GM23338 (cell line): ENCODE results near the gene FAM124B. TPM values are rescaled to one million over a fixed set of nuclear protein-coding genes. Genes with fewer than 3 reads are reported as not detected.
"Not testable (repeated sequence)": the region's sequence is repeated elsewhere in the genome, so short reads cannot be mapped to it uniquely, and the experiment has no call there.

Source experiments
- ATAC-seq: fragments of 200-7000 bp; cut with Tn5 transposase; 3 replicates; pipeline ENCODE4 v1.9.1; 2020
- DNase-seq: peaks from one replicate; pipeline ENCODE4 v3.0.0-alpha.2; 2015; ENCODE audit warnings: low spot score
- H2AFZ ChIP-seq: fragments of 200-600 bp; sonication (generic); 2 replicates; pipeline ENCODE4 v1.8.0; 2016; ENCODE audit warnings: antibody characterized with exemption, mild to moderate bottlenecking, moderate library complexity
- H3F3A ChIP-seq: fragments of 200-600 bp; sonication (generic); replicated peaks from 2 replicates; pipeline ENCODE4 v1.8.0; 2017; ENCODE audit warnings: antibody characterized with exemption, mixed run types, low read depth
- H3K27ac ChIP-seq: fragments of 200-600 bp; sonication (generic); 2 replicates; pipeline ENCODE4 v1.6.1; 2016; ENCODE audit warnings: low read depth
- H3K27me3 ChIP-seq: fragments of 200-600 bp; sonication (generic); 2 replicates; pipeline ENCODE4 v1.8.0; 2016; ENCODE audit warnings: mild to moderate bottlenecking, mixed run types, moderate library complexity; ENCODE audit not compliant: insufficient read depth
- H3K36me3 ChIP-seq: fragments of 200-600 bp; sonication (generic); 2 replicates; pipeline ENCODE4 v1.8.0; 2016; ENCODE audit warnings: mild to moderate bottlenecking; ENCODE audit not compliant: insufficient read depth
- H3K4me1 ChIP-seq: fragments of 200-600 bp; sonication (generic); 2 replicates; pipeline ENCODE4 v1.8.0; 2016; ENCODE audit warnings: mild to moderate bottlenecking, moderate library complexity; ENCODE audit not compliant: insufficient read depth
- H3K4me2 ChIP-seq: fragments of 200-600 bp; sonication (generic); 2 replicates; pipeline ENCODE4 v1.7.1; 2017; ENCODE audit warnings: mixed run types
- H3K4me3 ChIP-seq: fragments of 200-600 bp; sonication (generic); 2 replicates; pipeline ENCODE4 v1.6.1; 2016; ENCODE audit warnings: mixed run types
- H3K79me2 ChIP-seq: fragments of 200-600 bp; sonication (generic); replicated peaks from 2 replicates; pipeline ENCODE4 v1.8.0; 2017; ENCODE audit warnings: mild to moderate bottlenecking; ENCODE audit not compliant: insufficient read depth
- H3K9me2 ChIP-seq: fragments of 200-600 bp; sonication (generic); 2 replicates; pipeline ENCODE4 v1.8.0; 2017; ENCODE audit not compliant: insufficient read depth
- H4K20me1 ChIP-seq: fragments of 200-600 bp; sonication (generic); replicated peaks from 2 replicates; pipeline ENCODE4 v1.8.0; 2017; ENCODE audit warnings: mild to moderate bottlenecking; ENCODE audit not compliant: insufficient read depth
- H3K27ac Mint-ChIP-seq: 2 replicates; pipeline ENCODE4 v1.8.0; 2020; ENCODE audit warnings: inconsistent platforms, mild to moderate bottlenecking, moderate library complexity, mixed read lengths
- H3K27me3 Mint-ChIP-seq: 3 replicates; pipeline ENCODE4 v1.8.0; 2022; ENCODE audit warnings: low read depth, mild to moderate bottlenecking, moderate library complexity, mixed read lengths, inconsistent platforms; ENCODE audit not compliant: insufficient read depth, poor library complexity
- H3K36me3 Mint-ChIP-seq: 3 replicates; pipeline ENCODE4 v1.8.0; 2021; ENCODE audit warnings: low read depth, mild to moderate bottlenecking, inconsistent platforms, moderate library complexity, mixed read lengths
- H3K4me1 Mint-ChIP-seq: 3 replicates; pipeline ENCODE4 v1.8.0; 2020; ENCODE audit warnings: mild to moderate bottlenecking, inconsistent platforms, mixed read lengths
- H3K4me3 Mint-ChIP-seq: 3 replicates; pipeline ENCODE4 v1.8.0; 2021; ENCODE audit warnings: moderate library complexity, mild to moderate bottlenecking, inconsistent platforms, mixed read lengths
- H3K9me3 Mint-ChIP-seq: 3 replicates; pipeline ENCODE4 v1.8.0; 2020; ENCODE audit warnings: moderate library complexity, mild to moderate bottlenecking, inconsistent platforms, mixed read lengths
- CREB1 ChIP-seq: fragments of 250-450 bp; sonication (Bioruptor Pico); IDR thresholded peaks from 2 replicates; pipeline ENCODE4 v1.5.0; 2020; ENCODE audit warnings: low read depth, mild to moderate bottlenecking, moderate library complexity
- CTCF ChIP-seq, 2 experiments: fragments of 200-600 bp in 1 of 2; sonication (generic) in 1 of 2; conservative IDR thresholded peaks; 2 replicates each; pipeline versions ENCODE4 v1.5.1 to v1.6.1; 2016 to 2017; ENCODE audit warnings: antibody characterized with exemption in 2 of 2, low read depth in 2 of 2, mild to moderate bottlenecking in 2 of 2, moderate library complexity in 1 of 2
- EZH2 ChIP-seq: fragments of 200-600 bp; sonication (generic); IDR thresholded peaks from one replicate; pipeline ENCODE4 v1.8.0; 2017; ENCODE audit warnings: antibody characterized with exemption, mild to moderate bottlenecking, low read depth; ENCODE audit not compliant: unreplicated experiment
- JUNB ChIP-seq: IDR thresholded peaks from one replicate; pipeline ENCODE4 v1.6.1; 2016; ENCODE audit warnings: antibody characterized with exemption; ENCODE audit not compliant: unreplicated experiment
- NANOG ChIP-seq: IDR thresholded peaks from 2 replicates; pipeline ENCODE4 v1.6.1; 2016; ENCODE audit warnings: antibody characterized with exemption, borderline replicate concordance
- POLR2AphosphoS5 ChIP-seq: IDR thresholded peaks from 2 replicates; pipeline ENCODE4 v1.6.1; 2016; ENCODE audit warnings: antibody characterized with exemption, low read depth
- STAT1 ChIP-seq: IDR thresholded peaks from one replicate; pipeline ENCODE4 v1.6.1; 2016; ENCODE audit warnings: antibody characterized with exemption; ENCODE audit not compliant: unreplicated experiment
- ZNF114 ChIP-seq: fragments of 250-450 bp; sonication (Bioruptor Pico); IDR thresholded peaks from 2 replicates; pipeline ENCODE4 v1.5.0; 2020; ENCODE audit warnings: mild to moderate bottlenecking, moderate library complexity
- polyA plus RNA-seq: library from polyadenylated mRNA; unstranded; fragments of >200 nt; fragmentation: Nextera tagmentation; extraction: Ambion mirVana; gene quantifications from 2 replicates; pipeline ENCODE4 v1.2.1, GENCODE V29; 2016
- total RNA-seq: library from RNA; depleted of rRNA; stranded (reverse); fragments of >200 nt; shearing (Covaris generic); gene quantifications from 2 replicates; pipeline ENCODE4 v1.2.3, GENCODE V29; 2014
- TF ChIP-seq, protein P1 (sequence below): IDR thresholded peaks from 2 replicates; pipeline ENCODE4 v1.6.1; 2016; ENCODE audit warnings: antibody characterized with exemption
- TF ChIP-seq, protein P2 (sequence below): IDR thresholded peaks from one replicate; pipeline ENCODE4 v1.6.1; 2018; ENCODE audit warnings: antibody characterized with exemption; ENCODE audit not compliant: unreplicated experiment

The FAM124B gene
- total and polyA plus RNA-seq, 2 experiments from 2014 or later: 3.0 to 6.9 TPM

GRCh38 chr2:224382280-224382647 lies 19.6 kb downstream of the FAM124B start:
- H4K20me1 ChIP-seq, H3K27ac ChIP-seq, H3K4me2 ChIP-seq, H3K9me3 Mint-ChIP-seq, H3K27me3 ChIP-seq, H3K79me2 ChIP-seq, H3K4me1 ChIP-seq, H3K36me3 Mint-ChIP-seq, H3K27ac Mint-ChIP-seq, H3K9me2 ChIP-seq, H3K4me1 Mint-ChIP-seq, H3F3A ChIP-seq, DNase-seq, ATAC-seq, H2AFZ ChIP-seq, H3K36me3 ChIP-seq, H3K4me3 ChIP-seq, H3K4me3 Mint-ChIP-seq, H3K27me3 Mint-ChIP-seq: not testable (repeated sequence)

DNA sequence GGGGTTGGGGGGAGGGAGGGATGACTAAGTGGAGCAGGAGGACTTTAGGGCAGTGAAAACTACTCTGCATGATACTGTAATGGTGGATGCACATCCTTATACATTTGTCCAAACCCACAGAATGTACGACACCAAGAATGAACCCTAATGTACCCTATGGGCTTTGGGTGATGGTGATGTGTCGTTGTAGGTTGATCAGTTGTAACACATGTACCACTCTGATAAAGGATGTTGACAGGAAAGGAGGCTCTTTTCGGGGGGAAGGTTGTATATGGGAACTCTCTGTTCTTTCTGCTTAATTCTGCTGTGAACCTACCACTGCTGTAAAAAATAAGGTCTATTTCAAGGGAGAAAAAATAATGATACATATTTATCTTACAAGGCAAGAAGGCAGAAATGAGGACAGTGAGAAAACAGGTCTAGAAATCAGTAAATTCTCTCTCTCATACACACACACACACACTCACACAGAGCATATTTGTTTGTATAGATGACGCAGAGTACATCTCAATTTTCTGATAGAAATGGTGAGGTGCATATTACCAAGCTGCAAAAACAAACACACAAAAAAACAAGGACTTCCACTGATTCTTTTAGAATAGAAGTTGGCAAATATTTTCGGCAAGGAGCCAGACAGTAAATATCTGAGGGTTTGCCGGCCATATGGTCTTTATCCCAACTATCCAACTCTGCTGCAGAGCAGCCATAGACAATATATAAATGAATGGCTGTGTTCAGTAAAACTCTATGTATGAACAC lies 20.2 kb downstream of the FAM124B start:
- no peaks in the 10 kb centered on the region for H3K4me1 Mint-ChIP-seq
- Histone ChIP-seq H3K79me2 (no peaks in the 10 kb centered on the region), H3K4me2 (no peak overlapping the region), H3K27me3 (no peaks in the 10 kb centered on the region), H3K4me3 (no peak overlapping the region), H3K36me3 (no peaks in the 10 kb centered on the region), H2AFZ (no peak overlapping the region), H3K27ac (no peak overlapping the region), H3K4me1 (peaks cover under 1% of the 10 kb centered on the region; the same call in 1 of the 2 replicates), H4K20me1 (no peaks in the 10 kb centered on the region), H3K9me2 (peaks cover 2% of the 10 kb centered on the region; the same call in 1 of the 2 replicates), H3F3A (no peaks in the 10 kb centered on the region)
- no peak overlapping the region for H3K4me3 Mint-ChIP-seq
- ATAC-seq (no peak), DNase-seq (no peak)
- TF ChIP-seq JUNB: no peak
- TF ChIP-seq STAT1: no peak
- H3K27ac Mint-ChIP-seq: no peak overlapping the region
- no peaks in the 10 kb centered on the region for H3K27me3 Mint-ChIP-seq
- H3K36me3 Mint-ChIP-seq: no peaks in the 10 kb centered on the region
- H3K9me3 Mint-ChIP-seq: no peaks in the 10 kb centered on the region

DNA sequence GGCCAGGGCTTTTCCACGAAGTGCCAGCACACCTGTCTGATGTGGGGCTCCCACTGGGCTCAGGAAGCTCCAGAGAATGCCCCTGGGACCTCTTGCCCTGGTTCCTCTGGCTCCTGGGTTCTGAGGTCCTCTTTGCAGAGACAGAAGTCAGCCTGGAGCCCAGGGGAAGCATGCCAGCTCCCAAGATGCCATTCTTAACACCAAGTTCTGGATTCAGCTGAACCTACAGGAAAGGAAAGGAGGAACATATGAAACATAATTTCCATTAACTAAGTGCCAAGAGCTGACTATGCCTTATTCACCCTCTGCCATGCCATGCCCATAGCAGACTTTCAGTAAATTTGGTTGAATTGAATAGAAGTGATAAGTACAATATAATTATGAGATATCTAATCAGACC lies 21.9 kb downstream of the FAM124B start:
- TF ChIP-seq NANOG: no peak
- TF ChIP-seq POLR2AphosphoS5: no peak
- TF ChIP-seq, protein P1, sequence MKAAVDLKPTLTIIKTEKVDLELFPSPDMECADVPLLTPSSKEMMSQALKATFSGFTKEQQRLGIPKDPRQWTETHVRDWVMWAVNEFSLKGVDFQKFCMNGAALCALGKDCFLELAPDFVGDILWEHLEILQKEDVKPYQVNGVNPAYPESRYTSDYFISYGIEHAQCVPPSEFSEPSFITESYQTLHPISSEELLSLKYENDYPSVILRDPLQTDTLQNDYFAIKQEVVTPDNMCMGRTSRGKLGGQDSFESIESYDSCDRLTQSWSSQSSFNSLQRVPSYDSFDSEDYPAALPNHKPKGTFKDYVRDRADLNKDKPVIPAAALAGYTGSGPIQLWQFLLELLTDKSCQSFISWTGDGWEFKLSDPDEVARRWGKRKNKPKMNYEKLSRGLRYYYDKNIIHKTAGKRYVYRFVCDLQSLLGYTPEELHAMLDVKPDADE: no peak
- TF ChIP-seq, protein P2, sequence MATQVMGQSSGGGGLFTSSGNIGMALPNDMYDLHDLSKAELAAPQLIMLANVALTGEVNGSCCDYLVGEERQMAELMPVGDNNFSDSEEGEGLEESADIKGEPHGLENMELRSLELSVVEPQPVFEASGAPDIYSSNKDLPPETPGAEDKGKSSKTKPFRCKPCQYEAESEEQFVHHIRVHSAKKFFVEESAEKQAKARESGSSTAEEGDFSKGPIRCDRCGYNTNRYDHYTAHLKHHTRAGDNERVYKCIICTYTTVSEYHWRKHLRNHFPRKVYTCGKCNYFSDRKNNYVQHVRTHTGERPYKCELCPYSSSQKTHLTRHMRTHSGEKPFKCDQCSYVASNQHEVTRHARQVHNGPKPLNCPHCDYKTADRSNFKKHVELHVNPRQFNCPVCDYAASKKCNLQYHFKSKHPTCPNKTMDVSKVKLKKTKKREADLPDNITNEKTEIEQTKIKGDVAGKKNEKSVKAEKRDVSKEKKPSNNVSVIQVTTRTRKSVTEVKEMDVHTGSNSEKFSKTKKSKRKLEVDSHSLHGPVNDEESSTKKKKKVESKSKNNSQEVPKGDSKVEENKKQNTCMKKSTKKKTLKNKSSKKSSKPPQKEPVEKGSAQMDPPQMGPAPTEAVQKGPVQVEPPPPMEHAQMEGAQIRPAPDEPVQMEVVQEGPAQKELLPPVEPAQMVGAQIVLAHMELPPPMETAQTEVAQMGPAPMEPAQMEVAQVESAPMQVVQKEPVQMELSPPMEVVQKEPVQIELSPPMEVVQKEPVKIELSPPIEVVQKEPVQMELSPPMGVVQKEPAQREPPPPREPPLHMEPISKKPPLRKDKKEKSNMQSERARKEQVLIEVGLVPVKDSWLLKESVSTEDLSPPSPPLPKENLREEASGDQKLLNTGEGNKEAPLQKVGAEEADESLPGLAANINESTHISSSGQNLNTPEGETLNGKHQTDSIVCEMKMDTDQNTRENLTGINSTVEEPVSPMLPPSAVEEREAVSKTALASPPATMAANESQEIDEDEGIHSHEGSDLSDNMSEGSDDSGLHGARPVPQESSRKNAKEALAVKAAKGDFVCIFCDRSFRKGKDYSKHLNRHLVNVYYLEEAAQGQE: no peak
- TF ChIP-seq EZH2: no peak
- TF ChIP-seq CREB1 (CRISPR knock-in tag): no peak
- no peak for TF ChIP-seq JUNB
- no peak for TF ChIP-seq STAT1
- TF ChIP-seq CTCF (conservative IDR thresholded peaks at IDR 0.05; ENCODE audit: low read depth in 2 of 2): no peak
- no peak for TF ChIP-seq ZNF114 (CRISPR knock-in tag)
- Histone ChIP-seq H3K9me2 (peaks cover 2% of the 10 kb centered on the region; the same call in 1 of the 2 replicates), H3K27me3 (no peaks in the 10 kb centered on the region), H3K27ac (no peak overlapping the region), H3F3A (no peaks in the 10 kb centered on the region), H3K4me3 (no peak overlapping the region), H3K4me1 (no peaks in the 10 kb centered on the region), H3K79me2 (no peaks in the 10 kb centered on the region), H2AFZ (no peak overlapping the region), H3K4me2 (no peak overlapping the region), H4K20me1 (no peaks in the 10 kb centered on the region), H3K36me3 (no peaks in the 10 kb centered on the region)
- Mint-ChIP-seq H3K9me3 (no peaks in the 10 kb centered on the region), H3K36me3 (no peaks in the 10 kb centered on the region), H3K27me3 (no peaks in the 10 kb centered on the region), H3K27ac (no peak overlapping the region), H3K4me3 (no peak overlapping the region), H3K4me1 (no peaks in the 10 kb centered on the region)
- ATAC-seq (no peak), DNase-seq (no peak)
